Karpas-422 (cell line): ENCODE measurements around the gene MAP4K3. TPM values are rescaled to one million over a fixed set of nuclear protein-coding genes. Genes with fewer than 3 reads are reported as not detected.
A peak's percentile ranks its signal among the peaks of the same experiment; 100 is the strongest.

Experiments
- DNase-seq: peaks from one replicate; pipeline ENCODE4 v3.0.0-alpha.2; 2015
- H2AFZ ChIP-seq: fragments of 200-600 bp; sonication (generic); 2 replicates; pipeline ENCODE4 v1.6.1; 2014; ENCODE audit warnings: antibody characterized with exemption, low read length, mixed read lengths
- H3K27ac ChIP-seq: fragments of 200-600 bp; sonication (generic); 2 replicates; pipeline ENCODE4 v1.5.1; 2014; ENCODE audit warnings: mild to moderate bottlenecking, low read length, moderate library complexity
- H3K27me3 ChIP-seq: fragments of 200-600 bp; sonication (generic); 2 replicates; pipeline ENCODE4 v1.6.1; 2014; ENCODE audit warnings: low read length, mixed read lengths
- H3K36me3 ChIP-seq: fragments of 200-600 bp; sonication (generic); 2 replicates; pipeline ENCODE4 v1.6.1; 2014; ENCODE audit warnings: low read length, mixed read lengths; ENCODE audit not compliant: insufficient read depth
- H3K4me1 ChIP-seq: fragments of 200-600 bp; sonication (generic); 2 replicates; pipeline ENCODE4 v1.6.1; 2014; ENCODE audit warnings: mild to moderate bottlenecking, low read length, mixed read lengths
- H3K4me2 ChIP-seq: fragments of 200-600 bp; sonication (generic); 2 replicates; pipeline ENCODE4 v1.6.1; 2014; ENCODE audit warnings: low read length, low read depth, mild to moderate bottlenecking; ENCODE audit not compliant: poor library complexity, severe bottlenecking
- H3K4me3 ChIP-seq: fragments of 200-600 bp; sonication (generic); 2 replicates; pipeline ENCODE4 v1.5.1; 2014; ENCODE audit warnings: mild to moderate bottlenecking, antibody characterized with exemption, low read length, mixed read lengths
- H3K79me2 ChIP-seq: fragments of 200-600 bp; sonication (generic); 2 replicates; pipeline ENCODE4 v1.6.1; 2014; ENCODE audit warnings: mild to moderate bottlenecking, low read length, mixed read lengths
- H3K9ac ChIP-seq: fragments of 200-600 bp; sonication (generic); 2 replicates; pipeline ENCODE4 v1.6.0; 2014; ENCODE audit warnings: low read length
- H3K9me2 ChIP-seq: fragments of 200-600 bp; sonication (generic), shearing (Covaris generic); replicated peaks from 2 replicates; pipeline ENCODE4 v1.6.0; 2014; ENCODE audit warnings: mild to moderate bottlenecking, low read length, moderate library complexity; ENCODE audit not compliant: insufficient read depth
- H3K9me3 ChIP-seq: fragments of 300-700, 200-600 bp; sonication (generic); 2 replicates; pipeline ENCODE4 v1.6.1; 2014; ENCODE audit warnings: low read length, mixed read lengths
- H4K20me1 ChIP-seq: fragments of 200-600 bp; sonication (generic); 2 replicates; pipeline ENCODE4 v1.6.1; 2014; ENCODE audit warnings: mild to moderate bottlenecking, antibody characterized with exemption, low read length, low read depth; ENCODE audit not compliant: insufficient read depth
- total RNA-seq: library from RNA; depleted of rRNA; stranded (reverse); fragments of >200 nt; shearing (Covaris generic); gene quantifications from 2 replicates; pipeline ENCODE4 v1.2.3, GENCODE V29; 2014; ENCODE audit warnings: low replicate concordance

The MAP4K3 gene
- total RNA-seq, 1 experiment from 2014 or later: 11.5 TPM

DNA sequence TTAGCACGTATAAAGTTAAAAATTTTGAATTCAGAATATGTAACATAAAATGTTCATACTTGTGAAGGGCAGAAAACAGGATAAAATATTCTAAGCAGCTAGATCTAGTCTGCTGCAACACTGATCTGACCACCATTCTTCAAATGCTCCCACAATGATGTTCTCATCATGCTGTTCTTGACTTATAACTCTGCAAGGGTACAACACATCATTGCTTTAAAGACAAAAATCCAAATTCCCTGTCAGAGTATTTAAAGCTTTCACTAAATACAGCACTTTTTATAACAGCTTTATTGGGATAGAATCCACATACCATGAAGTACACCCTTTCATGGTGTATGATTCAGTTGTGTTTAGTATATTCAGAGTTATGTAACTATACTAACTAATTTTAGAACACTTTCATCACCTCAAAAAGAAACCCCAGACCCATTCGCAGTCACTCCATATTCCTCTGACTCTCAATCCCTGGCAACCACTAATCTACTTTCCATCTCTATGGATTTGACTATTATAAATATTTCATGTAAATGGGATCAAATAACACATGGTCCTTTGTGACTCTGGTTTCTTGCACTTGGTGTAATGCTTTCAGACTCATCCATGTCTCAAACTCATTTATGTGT, 56.4 kb downstream of the MAP4K3 start:
- H3K79me2 ChIP-seq: no peaks in the 10 kb centered on the region

DNA sequence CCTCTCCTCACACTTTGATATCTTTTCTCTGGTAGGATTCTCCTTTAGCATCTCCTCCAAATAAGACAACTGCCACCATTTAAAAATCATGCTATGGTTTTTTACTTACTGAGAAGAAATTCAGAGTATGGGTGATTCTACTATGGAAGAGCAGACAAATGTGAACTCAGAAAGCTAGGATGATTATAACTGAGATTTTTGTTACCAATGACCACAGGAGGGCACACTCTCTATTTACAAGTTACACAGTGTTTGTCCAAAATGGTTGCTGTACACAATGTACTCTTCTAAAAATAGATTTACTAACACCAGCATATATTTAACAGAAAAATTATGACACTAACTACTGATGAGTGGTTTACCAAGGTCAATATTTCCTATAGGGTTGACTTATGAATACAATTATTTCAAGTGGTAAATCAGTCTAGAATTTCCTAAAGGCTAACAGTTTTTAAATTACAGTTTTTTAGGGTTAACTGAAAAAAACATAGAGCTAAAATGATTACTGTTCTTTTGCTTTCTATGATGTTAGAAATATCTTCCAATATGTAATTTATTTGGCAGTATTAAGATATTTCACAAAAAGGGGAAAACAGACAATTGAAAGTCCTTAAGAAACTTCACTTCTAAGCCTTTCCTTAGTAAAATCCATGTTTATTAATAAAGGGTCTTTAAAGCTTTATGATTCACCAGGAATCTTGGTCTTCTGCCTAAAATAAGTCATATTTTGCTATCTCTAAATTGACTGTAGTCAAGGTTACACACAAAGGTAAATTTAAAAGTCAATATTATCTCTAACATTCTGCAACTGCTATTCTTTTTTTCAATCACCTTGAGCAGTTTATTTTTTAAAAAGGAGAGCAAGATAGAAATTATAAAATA, 57.2 kb downstream of the MAP4K3 start:
- peaks cover 4% of the 10 kb centered on the region; the same call in 1 of the 2 replicates for H4K20me1 ChIP-seq
- H3K79me2 ChIP-seq: no peaks in the 10 kb centered on the region

More for the DNA sequence above, 56.4 kb downstream of the MAP4K3 start:
- Histone ChIP-seq H3K9me3 (no peaks in the 10 kb centered on the region), H4K20me1 (peaks cover 4% of the 10 kb centered on the region; the same call in 1 of the 2 replicates), H3K4me1 (peaks cover 22% of the 10 kb centered on the region), H3K27ac (no peak overlapping the region), H3K36me3 (no peaks in the 10 kb centered on the region), H3K4me3 (no peak overlapping the region), H3K27me3 (no peaks in the 10 kb centered on the region), H3K9ac (no peak overlapping the region), H2AFZ (no peak overlapping the region), H3K9me2 (no peaks in the 10 kb centered on the region), H3K4me2 (peak overlapping the region; percentile 11)
- no peak for DNase-seq

DNA sequence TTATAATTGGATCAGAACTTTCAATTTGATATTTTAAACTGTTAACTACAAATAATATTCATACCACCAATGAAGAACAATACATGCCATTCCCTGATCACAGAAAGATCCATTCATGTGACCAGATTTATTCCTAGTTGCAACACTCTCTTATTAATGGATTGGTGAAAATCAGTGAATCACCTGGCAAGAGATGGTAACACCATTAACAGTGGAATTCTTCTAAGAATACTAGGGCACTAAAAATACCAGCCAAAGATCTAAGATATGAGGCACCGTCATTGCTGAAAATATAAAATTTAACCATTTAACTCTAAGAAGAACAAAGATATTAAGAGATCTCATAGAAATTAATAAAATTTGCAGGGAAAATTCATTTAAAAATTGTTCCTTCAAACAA, 58.1 kb downstream of the MAP4K3 start:
- Histone ChIP-seq H3K4me2 (no peak overlapping the region), H3K27me3 (no peaks in the 10 kb centered on the region), H3K36me3 (no peaks in the 10 kb centered on the region), H3K27ac (no peak overlapping the region), H3K9me2 (no peaks in the 10 kb centered on the region), H3K4me1 (peaks cover 22% of the 10 kb centered on the region), H3K9ac (no peak overlapping the region), H4K20me1 (peaks cover 4% of the 10 kb centered on the region; the same call in 1 of the 2 replicates), H2AFZ (no peak overlapping the region), H3K79me2 (no peaks in the 10 kb centered on the region), H3K4me3 (no peak overlapping the region), H3K9me3 (no peaks in the 10 kb centered on the region)
- DNase-seq: no peak

More for the DNA sequence above, 57.2 kb downstream of the MAP4K3 start:
- Histone ChIP-seq H3K9me3 (no peaks in the 10 kb centered on the region), H3K36me3 (no peaks in the 10 kb centered on the region), H3K27ac (no peak overlapping the region), H2AFZ (no peak overlapping the region), H3K4me3 (no peak overlapping the region), H3K9ac (no peak overlapping the region), H3K27me3 (no peaks in the 10 kb centered on the region), H3K9me2 (no peaks in the 10 kb centered on the region), H3K4me2 (no peak overlapping the region), H3K4me1 (peaks cover 22% of the 10 kb centered on the region)
- peak; percentile 60 for DNase-seq

DNA sequence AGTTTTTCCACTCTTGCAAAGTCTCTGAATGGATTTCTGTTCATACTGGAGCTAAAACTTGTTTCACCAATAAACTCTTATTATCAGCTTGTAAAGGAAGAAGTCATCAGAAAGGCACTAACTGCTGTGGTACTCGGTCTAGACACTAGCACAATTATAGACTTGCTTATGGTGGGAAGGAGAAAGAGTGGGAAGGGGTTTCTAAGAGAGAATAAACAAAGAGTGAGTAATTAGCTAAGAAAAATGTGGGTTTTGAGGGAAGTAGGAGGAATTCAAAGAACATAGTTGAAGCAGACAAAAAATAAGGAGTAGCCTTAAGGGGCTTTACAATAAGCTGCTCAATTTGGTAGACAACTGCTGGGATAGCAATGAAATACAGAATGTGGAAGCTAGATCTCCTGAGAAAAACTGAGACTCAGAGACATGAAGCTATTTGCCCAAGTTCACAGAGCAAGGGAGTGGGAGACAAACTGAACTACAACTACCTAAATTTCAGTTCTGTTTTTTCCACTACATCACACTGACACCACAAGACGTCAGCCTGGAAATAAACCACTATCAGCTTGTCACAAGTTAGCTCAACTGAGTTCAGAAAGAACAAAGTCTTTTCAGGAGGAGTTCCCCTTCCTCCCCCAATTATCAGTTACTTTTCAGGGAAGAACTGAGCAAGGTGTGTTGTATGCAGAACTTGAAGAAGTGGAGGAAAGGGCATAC, 59.7 kb downstream of the MAP4K3 start:
- H3K4me3 ChIP-seq: no peak overlapping the region
- peaks cover 4% of the 10 kb centered on the region; the same call in 1 of the 2 replicates for H4K20me1 ChIP-seq
- H3K4me1 ChIP-seq: peaks cover 22% of the 10 kb centered on the region
- peak; percentile 44 for DNase-seq
- H3K27ac ChIP-seq: no peak overlapping the region
- H3K27me3 ChIP-seq: no peaks in the 10 kb centered on the region
- no peaks in the 10 kb centered on the region for H3K79me2 ChIP-seq
- H3K9me2 ChIP-seq: no peaks in the 10 kb centered on the region
- no peak overlapping the region for H3K9ac ChIP-seq
- no peak overlapping the region for H3K4me2 ChIP-seq
- no peaks in the 10 kb centered on the region for H3K9me3 ChIP-seq
- H3K36me3 ChIP-seq: no peaks in the 10 kb centered on the region
- no peak overlapping the region for H2AFZ ChIP-seq

DNA sequence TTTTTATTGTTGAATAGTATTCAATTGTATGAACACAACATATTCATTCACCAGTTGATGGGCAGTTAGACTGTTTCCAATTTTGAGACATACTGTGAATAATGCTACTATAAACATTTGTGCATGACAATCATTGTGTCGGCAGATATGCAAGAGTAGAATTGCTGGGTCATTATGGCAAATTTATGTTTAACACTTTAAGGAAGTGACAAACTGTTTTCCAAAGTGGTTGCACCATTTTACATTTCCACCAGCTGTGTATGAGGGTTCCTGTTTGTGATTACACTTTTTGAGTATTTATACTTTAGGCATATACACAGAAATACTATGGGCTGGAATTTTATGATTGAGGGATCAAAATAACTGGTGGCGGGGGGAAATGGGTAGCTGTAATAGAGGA, 61.2 kb downstream of the MAP4K3 start:
- H3K79me2 ChIP-seq: no peaks in the 10 kb centered on the region
- H3K9me2 ChIP-seq: no peaks in the 10 kb centered on the region
- peaks cover 13% of the 10 kb centered on the region for H3K4me1 ChIP-seq
- H4K20me1 ChIP-seq: no peaks in the 10 kb centered on the region
- no peak overlapping the region for H3K27ac ChIP-seq
- no peak overlapping the region for H3K4me3 ChIP-seq
- H3K4me2 ChIP-seq: no peak overlapping the region
- no peak overlapping the region for H3K9ac ChIP-seq
- no peaks in the 10 kb centered on the region for H3K27me3 ChIP-seq
- no peak for DNase-seq
- H2AFZ ChIP-seq: no peak overlapping the region
- no peaks in the 10 kb centered on the region for H3K36me3 ChIP-seq
- H3K9me3 ChIP-seq: no peaks in the 10 kb centered on the region

DNA sequence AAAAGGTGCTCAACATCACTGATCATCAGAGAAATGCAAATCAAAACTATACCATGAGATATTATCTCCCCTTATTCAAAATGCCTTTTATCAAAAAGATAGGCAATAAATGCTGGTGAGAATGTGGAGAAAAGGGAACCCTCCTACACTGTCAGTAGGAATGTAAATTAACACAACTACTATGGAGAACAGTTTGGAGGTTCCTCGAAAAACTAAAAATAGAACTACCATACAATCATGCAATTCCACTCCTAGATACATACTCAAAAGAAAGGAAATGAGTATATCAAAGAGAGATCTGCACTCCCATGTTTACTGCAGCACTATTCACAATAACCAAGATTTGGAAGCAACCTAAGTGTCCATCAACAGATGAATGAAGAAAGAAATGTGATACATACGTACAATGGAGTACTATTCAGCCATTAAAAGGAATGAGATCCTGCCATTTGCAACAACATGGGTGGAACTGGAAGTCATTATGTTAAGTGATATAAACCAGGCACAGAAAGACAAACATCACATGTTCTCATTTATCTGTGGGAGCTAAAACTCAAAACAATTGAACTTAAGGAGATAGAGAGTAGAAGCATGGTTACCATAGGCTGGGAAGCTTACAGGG, 63.8 kb downstream of the MAP4K3 start:
- Histone ChIP-seq H3K4me3 (no peak overlapping the region), H3K36me3 (no peaks in the 10 kb centered on the region), H3K79me2 (no peaks in the 10 kb centered on the region), H2AFZ (no peak overlapping the region), H3K27ac (no peak overlapping the region), H3K4me1 (peaks cover 7% of the 10 kb centered on the region), H3K9ac (no peak overlapping the region), H3K4me2 (no peak overlapping the region), H3K9me2 (no peaks in the 10 kb centered on the region), H4K20me1 (no peaks in the 10 kb centered on the region), H3K27me3 (no peaks in the 10 kb centered on the region), H3K9me3 (no peaks in the 10 kb centered on the region)
- no peak for DNase-seq

DNA sequence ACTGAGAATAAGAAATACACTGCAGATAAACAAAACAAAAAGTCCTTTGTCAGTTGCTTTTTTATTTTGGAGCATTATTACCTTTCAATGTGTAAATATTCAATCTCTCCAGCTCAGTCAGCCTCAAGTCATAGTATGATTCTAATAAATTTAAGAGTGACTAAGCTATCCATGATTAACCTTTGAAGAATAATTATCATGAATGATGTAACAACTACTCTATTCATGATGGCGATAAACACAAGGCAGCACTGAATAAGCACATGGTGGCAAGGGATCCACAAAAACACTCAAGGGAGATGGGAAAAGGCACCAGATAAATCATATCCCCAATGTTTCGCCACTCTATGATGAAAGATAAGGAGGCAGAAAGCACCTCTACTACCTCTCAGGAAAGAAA, 67.0 kb downstream of the MAP4K3 start:
- Histone ChIP-seq H4K20me1 (no peaks in the 10 kb centered on the region), H2AFZ (no peak overlapping the region), H3K36me3 (no peaks in the 10 kb centered on the region), H3K4me1 (no peaks in the 10 kb centered on the region), H3K9ac (no peak overlapping the region), H3K4me3 (no peak overlapping the region), H3K9me2 (no peaks in the 10 kb centered on the region), H3K27ac (no peak overlapping the region), H3K27me3 (no peaks in the 10 kb centered on the region), H3K79me2 (no peaks in the 10 kb centered on the region), H3K4me2 (no peak overlapping the region), H3K9me3 (no peaks in the 10 kb centered on the region)
- no peak for DNase-seq
